Neuron (in vitro differentiated cells): ENCODE results near the gene RAB15.
A peak's percentile ranks its signal among the peaks of the same experiment; 100 is the strongest.
"Not testable (repeated sequence)": the region's sequence is repeated elsewhere in the genome, so short reads cannot be mapped to it uniquely, and the experiment has no call there.

Source experiments
- H2AFZ ChIP-seq: one replicate; pipeline ENCODE4 v1.6.1; 2013; ENCODE audit warnings: low read depth, mild to moderate bottlenecking, inconsistent platforms, low read length, moderate library complexity
- H3K27me3 ChIP-seq: one replicate; pipeline ENCODE4 v1.6.1; 2013; ENCODE audit warnings: low read length; ENCODE audit not compliant: insufficient read depth
- H3K36me3 ChIP-seq: one replicate; pipeline ENCODE4 v1.6.1; 2013; ENCODE audit warnings: low read length; ENCODE audit not compliant: insufficient read depth
- H3K4me1 ChIP-seq: one replicate; pipeline ENCODE4 v1.6.1; 2013; ENCODE audit warnings: low read length; ENCODE audit not compliant: insufficient read depth
- H3K4me3 ChIP-seq: 2 replicates; pipeline ENCODE4 v1.5.1; 2013; ENCODE audit warnings: mild to moderate bottlenecking, low read length, moderate library complexity
- H3K9me3 ChIP-seq: one replicate; pipeline ENCODE4 v1.6.1; 2013; ENCODE audit warnings: low read length

Gene RAB15

DNA sequence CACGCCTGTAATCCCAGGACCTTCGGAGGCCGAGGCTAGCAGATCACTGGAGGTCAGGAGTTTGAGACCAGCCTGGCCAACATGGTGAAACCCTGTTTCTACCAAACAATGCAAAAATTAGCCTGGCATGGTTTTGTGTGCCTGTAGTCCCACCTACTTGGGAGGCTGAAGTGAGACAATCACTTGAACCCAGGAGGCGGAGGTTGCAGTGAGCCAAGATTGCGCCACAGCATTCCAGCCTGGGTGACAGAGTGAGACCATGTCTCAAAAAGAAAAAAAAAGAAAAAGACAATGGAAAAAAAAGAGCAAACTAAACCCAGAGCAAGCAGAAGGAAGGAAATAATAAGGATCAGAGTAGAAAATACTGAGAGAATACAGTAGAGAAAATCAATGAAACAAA, 52.5 kb downstream of the RAB15 start:
- peaks cover 9% of the 10 kb centered on the region for H3K4me1 ChIP-seq
- no peak overlapping the region for H2AFZ ChIP-seq
- peaks cover 8% of the 10 kb centered on the region for H3K36me3 ChIP-seq
- H3K27me3 ChIP-seq: no peaks in the 10 kb centered on the region
- no peaks in the 10 kb centered on the region for H3K9me3 ChIP-seq
- H3K4me3 ChIP-seq: no peak overlapping the region

DNA sequence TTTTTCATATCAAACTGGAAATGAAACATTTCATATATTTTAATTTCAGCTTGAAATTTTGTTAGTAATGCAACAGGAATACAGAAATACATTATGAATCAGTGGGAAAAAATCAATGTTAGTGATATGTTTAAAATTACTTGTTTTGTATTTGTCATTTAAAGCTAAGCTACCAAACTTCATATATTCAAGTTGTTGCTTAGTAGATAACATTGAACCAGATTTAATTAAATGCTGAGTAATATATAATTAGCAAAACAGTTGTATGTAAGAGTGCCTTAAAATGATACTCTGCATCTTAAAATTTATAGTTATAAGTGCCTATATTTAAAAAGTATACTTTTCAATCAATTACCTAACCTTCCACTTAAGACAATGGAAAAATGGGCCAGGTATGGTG, 52.9 kb downstream of the RAB15 start:
- H3K27me3 ChIP-seq: no peaks in the 10 kb centered on the region
- H3K4me1 ChIP-seq: peaks cover 9% of the 10 kb centered on the region
- peaks cover 4% of the 10 kb centered on the region for H3K36me3 ChIP-seq
- no peak overlapping the region for H2AFZ ChIP-seq
- no peaks in the 10 kb centered on the region for H3K9me3 ChIP-seq
- no peak overlapping the region for H3K4me3 ChIP-seq

- H2AFZ ChIP-seq: no peak overlapping the region
- H3K4me1 ChIP-seq: peaks cover 12% of the 10 kb centered on the region
- no peaks in the 10 kb centered on the region for H3K36me3 ChIP-seq
- no peaks in the 10 kb centered on the region for H3K27me3 ChIP-seq
- H3K9me3 ChIP-seq: no peaks in the 10 kb centered on the region
- H3K4me3 ChIP-seq: no peak overlapping the region
Measured at GRCh38 chr14:64918216-64918615, 53.9 kb downstream of the RAB15 start.

DNA sequence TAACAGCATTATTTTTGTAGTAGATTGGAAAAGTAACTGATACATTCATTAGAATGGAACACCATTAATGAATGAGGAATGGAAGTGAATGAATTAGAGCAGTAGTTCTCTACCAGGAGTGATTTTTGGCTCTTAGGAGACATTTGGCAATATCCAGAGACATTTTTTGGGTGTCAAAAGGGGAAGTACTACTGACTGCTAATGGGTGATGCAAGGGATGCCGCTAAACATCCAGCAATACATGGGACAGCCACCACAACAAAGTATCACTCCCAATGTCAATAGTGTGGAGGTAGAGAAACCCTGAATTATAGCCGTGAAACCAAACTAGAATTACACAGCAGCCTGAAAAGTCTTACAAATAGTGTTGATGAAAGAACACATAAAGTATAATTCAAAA, 56.3 kb downstream of the RAB15 start:
- Histone ChIP-seq H3K4me3 (peak overlapping the region; percentile 12), H3K27me3 (no peaks in the 10 kb centered on the region), H3K9me3 (no peaks in the 10 kb centered on the region), H2AFZ (no peak overlapping the region), H3K36me3 (no peaks in the 10 kb centered on the region), H3K4me1 (peaks cover 12% of the 10 kb centered on the region)

DNA sequence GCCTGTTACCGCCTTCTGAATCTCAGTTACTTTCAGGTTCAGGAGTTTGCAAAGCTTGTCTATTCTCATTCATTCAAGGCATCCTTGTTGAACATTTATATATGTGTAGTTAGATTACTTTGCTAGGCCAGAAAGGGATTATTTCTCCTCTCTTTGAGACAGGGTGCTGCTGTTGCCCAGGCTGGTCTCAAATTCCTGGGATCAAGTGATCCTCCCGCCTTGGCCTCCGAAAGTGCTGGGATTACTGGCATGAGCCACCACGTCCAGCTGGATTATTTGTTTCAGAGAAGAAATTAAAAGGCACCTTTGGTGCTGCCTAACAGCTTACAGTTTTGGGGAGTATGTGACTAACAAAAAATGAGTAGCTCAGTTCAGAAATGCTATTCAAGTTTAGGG, 57.1 kb downstream of the RAB15 start:
- H3K4me3 ChIP-seq: peak overlapping the region; percentile 69
- no peaks in the 10 kb centered on the region for H3K36me3 ChIP-seq
- H3K4me1 ChIP-seq: peaks cover 12% of the 10 kb centered on the region
- H3K9me3 ChIP-seq: no peaks in the 10 kb centered on the region
- no peaks in the 10 kb centered on the region for H3K27me3 ChIP-seq
- H2AFZ ChIP-seq: peak overlapping the region; percentile 81

GRCh38 chr14:64914237-64915028, 57.7 kb downstream of the RAB15 start, which contains the start of gene CHURC1:
CHURC1 (plus strand) TSS chr14:64914455; CDS start chr14:64914496, 41 bp downstream.
- Histone ChIP-seq H3K4me3 (peak within 1 kb of the TSS; percentile 69), H3K27me3 (peaks cover 4% of the 10 kb centered on the region), H2AFZ (peak within 1 kb of the TSS; percentile 81), H3K36me3 (no peaks in the 10 kb centered on the region), H3K4me1 (peaks cover 12% of the 10 kb centered on the region), H3K9me3 (no peaks in the 10 kb centered on the region)

- H3K4me3 ChIP-seq, H3K36me3 ChIP-seq, H3K27me3 ChIP-seq, H3K9me3 ChIP-seq: not testable (repeated sequence)
- Histone ChIP-seq H3K4me1 (peaks cover 12% of the 10 kb centered on the region), H2AFZ (peak overlapping the region; percentile 81)
Measured at GRCh38 chr14:64913477-64913876, 58.7 kb downstream of the RAB15 start.

DNA sequence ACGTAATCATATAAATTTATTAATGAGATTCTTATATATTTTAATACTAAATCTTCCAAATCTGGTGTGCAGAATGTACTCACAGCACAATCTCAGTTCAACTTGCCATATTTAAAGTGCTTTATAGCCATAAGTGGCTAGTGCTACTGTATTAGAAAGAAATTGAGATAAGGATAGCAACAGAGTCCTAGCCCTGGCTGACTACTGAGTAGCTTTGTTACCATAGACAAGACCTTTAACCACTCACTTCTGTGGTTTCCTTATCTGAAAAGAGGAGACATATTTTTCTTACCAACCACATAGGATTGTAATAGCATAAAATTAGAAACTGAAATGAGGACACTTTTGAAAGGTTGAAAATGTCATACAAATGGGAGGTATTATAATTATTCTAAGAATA, 59.9 kb downstream of the RAB15 start:
- H3K4me1 ChIP-seq: peaks cover 12% of the 10 kb centered on the region
- no peaks in the 10 kb centered on the region for H3K9me3 ChIP-seq
- peaks cover 6% of the 10 kb centered on the region for H3K27me3 ChIP-seq

GRCh38 chr14:64910847-64911495, 61.2 kb downstream of the RAB15 start:
- H3K4me3 ChIP-seq: no peak overlapping the region
- H2AFZ ChIP-seq: no peak overlapping the region
- H3K27me3 ChIP-seq: peaks cover 10% of the 10 kb centered on the region
- H3K4me1 ChIP-seq: peaks cover 12% of the 10 kb centered on the region
- no peaks in the 10 kb centered on the region for H3K36me3 ChIP-seq
- no peaks in the 10 kb centered on the region for H3K9me3 ChIP-seq

More for the DNA sequence above, 59.9 kb downstream of the RAB15 start:
- Histone ChIP-seq H2AFZ (no peak overlapping the region), H3K4me3 (no peak overlapping the region), H3K36me3 (no peaks in the 10 kb centered on the region)

DNA sequence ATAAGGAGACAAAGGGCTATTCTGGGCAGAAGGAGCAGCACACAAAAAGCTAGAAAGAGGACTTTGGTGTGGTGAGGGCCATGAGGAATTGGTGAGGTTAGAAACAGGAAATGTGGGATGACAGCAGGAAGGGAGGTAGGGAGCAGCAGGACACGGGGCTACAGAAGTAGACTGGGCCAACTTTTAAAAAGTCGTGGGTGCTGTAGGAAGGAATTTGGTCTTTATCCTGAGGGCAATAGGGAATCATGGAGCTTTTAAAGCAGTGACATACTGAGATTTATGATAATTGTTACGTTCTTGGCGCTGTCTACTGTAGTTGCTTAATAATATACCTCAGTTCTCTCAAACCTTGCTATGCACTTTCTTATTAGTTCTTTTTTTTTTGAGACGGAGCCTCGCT, 66.1 kb downstream of the RAB15 start:
- no peaks in the 10 kb centered on the region for H3K36me3 ChIP-seq
- H3K4me1 ChIP-seq: no peaks in the 10 kb centered on the region
- no peaks in the 10 kb centered on the region for H3K9me3 ChIP-seq
- peaks cover 12% of the 10 kb centered on the region for H3K27me3 ChIP-seq
- no peak overlapping the region for H2AFZ ChIP-seq
- H3K4me3 ChIP-seq: no peak overlapping the region

DNA sequence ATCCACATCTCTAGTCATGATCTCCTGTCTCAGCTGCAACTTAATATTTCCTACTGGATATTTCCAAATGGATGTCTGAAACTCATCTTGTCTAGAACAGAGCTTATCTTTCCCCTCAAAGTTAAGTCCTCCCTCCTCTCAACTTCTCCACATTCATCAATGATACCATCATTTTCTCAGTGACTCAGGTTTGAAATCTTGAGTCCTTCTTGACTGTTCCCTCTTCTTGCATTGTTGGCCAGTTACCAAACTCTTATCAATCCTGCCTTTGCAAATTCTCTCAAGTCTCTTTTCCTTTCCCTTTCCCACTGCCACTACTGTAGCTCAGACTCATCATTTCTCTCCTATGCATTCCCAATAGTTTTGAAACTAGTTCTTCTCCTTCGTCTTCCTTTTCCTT, 72.2 kb downstream of the RAB15 start:
- Histone ChIP-seq H3K36me3 (no peaks in the 10 kb centered on the region), H2AFZ (no peak overlapping the region), H3K4me1 (no peaks in the 10 kb centered on the region), H3K4me3 (no peak overlapping the region), H3K27me3 (peaks cover 21% of the 10 kb centered on the region), H3K9me3 (no peaks in the 10 kb centered on the region)
